ENCODE data around the gene RERE.

DNA sequence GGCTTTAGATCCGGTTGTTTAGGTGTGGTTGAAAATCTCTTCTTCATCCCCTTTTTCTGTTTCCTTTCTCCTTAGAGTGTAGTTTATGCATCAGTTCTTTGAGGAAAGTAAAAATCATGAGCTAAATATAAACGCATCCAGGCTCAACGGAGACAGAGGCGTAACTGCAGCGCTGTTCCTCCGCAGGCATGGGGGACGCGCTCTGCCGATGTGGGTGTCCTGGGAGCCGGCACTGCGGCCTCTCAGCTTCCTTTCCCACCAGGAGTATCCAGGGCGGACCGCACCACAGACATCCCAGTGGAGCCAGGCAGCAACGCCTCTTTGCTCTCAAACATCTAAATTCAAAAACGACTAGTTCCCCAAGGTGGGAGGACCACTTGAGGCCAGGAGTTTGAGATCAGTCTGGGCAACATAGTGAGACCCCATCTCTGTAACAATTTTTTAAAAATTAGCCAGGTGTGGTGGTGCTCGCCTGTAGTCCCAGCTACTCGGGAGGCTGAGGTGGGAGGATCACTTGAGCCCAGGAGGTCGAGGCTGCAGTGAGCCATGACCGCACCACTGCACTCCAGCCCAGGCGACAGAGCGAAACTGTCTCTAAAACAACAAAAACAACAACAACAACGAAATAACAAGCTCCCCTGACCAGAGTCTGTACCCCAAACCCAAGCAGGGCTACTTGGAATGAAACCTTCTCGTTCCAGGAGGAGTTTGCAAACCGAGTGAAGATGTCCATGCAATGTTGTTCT lies 483.2 kb downstream of the RERE start:
- TF ChIP-seq, protein P1, sequence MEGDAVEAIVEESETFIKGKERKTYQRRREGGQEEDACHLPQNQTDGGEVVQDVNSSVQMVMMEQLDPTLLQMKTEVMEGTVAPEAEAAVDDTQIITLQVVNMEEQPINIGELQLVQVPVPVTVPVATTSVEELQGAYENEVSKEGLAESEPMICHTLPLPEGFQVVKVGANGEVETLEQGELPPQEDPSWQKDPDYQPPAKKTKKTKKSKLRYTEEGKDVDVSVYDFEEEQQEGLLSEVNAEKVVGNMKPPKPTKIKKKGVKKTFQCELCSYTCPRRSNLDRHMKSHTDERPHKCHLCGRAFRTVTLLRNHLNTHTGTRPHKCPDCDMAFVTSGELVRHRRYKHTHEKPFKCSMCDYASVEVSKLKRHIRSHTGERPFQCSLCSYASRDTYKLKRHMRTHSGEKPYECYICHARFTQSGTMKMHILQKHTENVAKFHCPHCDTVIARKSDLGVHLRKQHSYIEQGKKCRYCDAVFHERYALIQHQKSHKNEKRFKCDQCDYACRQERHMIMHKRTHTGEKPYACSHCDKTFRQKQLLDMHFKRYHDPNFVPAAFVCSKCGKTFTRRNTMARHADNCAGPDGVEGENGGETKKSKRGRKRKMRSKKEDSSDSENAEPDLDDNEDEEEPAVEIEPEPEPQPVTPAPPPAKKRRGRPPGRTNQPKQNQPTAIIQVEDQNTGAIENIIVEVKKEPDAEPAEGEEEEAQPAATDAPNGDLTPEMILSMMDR (IDR thresholded peaks at IDR 0.05), result no peak
- TF ChIP-seq POLR2A (IDR thresholded peaks at IDR 0.05), result no peak
